ENCODE measurements around the gene CIAPIN1.

The CIAPIN1 gene

GRCh38 chr16:57476546-57477410 lies 29.6 kb upstream of the CIAPIN1 start:
- DNase-seq (ENCODE audit: low read depth) = no peak

- no peak for DNase-seq (ENCODE audit: low read depth)
Measured at GRCh38 chr16:57475711-57476339, 28.6 kb upstream of the CIAPIN1 start.

- no peak for DNase-seq (ENCODE audit: low read depth)
Measured at GRCh38 chr16:57474671-57475661, 27.8 kb upstream of the CIAPIN1 start.

GRCh38 chr16:57473906-57474305 lies 26.7 kb upstream of the CIAPIN1 start:
- DNase-seq (ENCODE audit: low read depth) = no peak

- DNase-seq (ENCODE audit: low read depth) = no peak
Measured at GRCh38 chr16:57473176-57473840, 26.1 kb upstream of the CIAPIN1 start.

- no peak for DNase-seq (ENCODE audit: low read depth)
Measured at GRCh38 chr16:57472665-57473060, 25.5 kb upstream of the CIAPIN1 start.

GRCh38 chr16:57471852-57472664 lies 24.9 kb upstream of the CIAPIN1 start:
- no peak for DNase-seq (ENCODE audit: low read depth)

DNA sequence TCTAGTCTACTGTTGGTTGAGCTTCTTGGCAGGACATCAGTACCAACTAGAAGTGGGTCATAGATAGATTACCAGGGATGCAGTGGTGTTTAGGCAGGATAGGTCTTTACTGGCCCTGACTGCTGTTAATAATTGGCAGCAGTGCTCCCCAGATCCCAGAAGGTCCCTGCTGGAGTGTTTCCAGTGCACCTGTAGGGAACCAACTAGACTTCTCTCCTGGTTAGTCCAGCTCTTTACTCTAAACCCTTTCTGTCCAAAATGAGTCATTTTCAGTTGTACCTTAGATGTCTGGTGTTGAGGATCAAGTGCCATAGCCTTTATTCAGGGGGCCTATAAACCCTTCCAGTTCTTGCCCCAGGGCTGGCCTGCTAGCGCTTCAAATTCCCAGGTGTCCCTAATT lies 24.0 kb upstream of the CIAPIN1 start:
- DNase-seq (ENCODE audit: low read depth) = no peak

GRCh38 chr16:57470711-57471110 lies 23.5 kb upstream of the CIAPIN1 start:
- no peak for DNase-seq (ENCODE audit: low read depth)

DNA sequence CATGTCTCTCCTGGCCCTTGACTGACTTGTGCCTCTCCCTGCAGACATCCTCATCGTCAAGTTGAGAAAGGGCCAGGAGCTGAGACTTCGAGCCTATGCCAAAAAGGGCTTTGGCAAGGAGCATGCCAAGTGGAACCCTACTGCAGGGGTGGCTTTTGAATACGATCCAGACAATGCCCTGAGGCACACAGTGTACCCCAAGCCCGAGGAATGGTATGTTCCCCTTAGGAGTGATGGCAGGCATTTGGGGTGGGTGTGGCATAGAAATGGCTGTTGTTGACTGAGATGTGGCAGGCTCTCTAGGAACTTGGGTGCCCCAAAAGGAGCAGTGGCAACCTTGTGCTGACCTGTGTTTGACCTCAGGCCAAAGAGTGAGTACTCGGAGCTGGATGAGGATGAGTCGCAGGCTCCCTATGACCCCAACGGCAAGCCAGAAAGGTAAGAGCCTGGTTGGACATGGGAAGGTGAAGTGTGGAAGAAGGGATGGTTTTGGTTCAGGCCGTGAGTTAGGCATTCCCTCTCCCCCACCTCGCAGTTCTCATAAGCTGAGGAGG lies 22.8 kb upstream of the CIAPIN1 start:
- no peak for DNase-seq (ENCODE audit: low read depth)

DNA sequence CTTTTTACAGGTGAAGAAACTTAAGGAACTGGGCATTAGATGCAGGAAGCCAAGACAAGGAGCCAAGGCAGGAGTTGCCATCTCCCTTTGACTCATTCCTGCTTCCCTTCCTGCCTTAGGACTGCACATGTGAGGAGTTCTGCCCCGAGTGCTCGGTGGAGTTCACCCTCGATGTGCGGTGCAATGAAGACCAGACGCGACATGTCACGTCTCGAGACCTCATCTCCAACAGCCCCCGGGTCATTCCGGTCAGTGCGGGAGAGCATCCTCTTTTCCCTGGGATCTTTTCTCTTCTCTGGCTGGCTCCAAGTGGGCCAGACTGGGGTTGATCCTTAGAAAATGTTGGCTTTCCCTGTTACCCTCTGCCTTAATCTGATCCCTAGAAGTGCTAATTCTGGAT lies 21.9 kb upstream of the CIAPIN1 start:
- DNase-seq (ENCODE audit: low read depth) = no peak

- DNase-seq (ENCODE audit: low read depth) = no peak
Measured at GRCh38 chr16:57468346-57468745, 21.2 kb upstream of the CIAPIN1 start.

- no peak for DNase-seq (ENCODE audit: low read depth)
Measured at GRCh38 chr16:57464523-57464922, 17.3 kb upstream of the CIAPIN1 start.

DNA sequence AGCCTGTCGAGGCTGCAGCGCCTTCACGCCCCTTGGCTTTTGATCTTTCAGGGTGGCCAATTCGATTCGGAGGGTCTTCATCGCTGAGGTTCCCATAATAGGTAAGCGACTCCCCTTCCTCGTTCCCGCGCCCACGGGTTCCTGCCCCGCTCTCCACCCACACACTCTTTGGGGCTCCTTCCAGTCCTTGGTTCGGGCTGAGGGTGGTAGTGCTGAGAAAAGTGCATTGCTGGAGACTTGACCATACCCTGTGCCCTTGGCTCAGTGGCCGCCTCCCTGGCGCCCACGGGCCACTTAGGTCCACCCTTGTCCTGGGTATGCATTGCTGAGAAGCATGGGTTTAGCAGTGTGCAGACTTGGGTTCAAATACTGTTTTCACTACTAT lies 15.8 kb upstream of the CIAPIN1 start:
- no peak for DNase-seq (ENCODE audit: low read depth)

GRCh38 chr16:57462209-57462977 lies 15.2 kb upstream of the CIAPIN1 start, which contains the start of gene POLR2C:
Gene POLR2C, plus strand, starts transcription at chr16:57462679. Its CDS starts 46 bp downstream, at chr16:57462725.
- peak; percentile 60 for DNase-seq (ENCODE audit: low read depth)

DNA sequence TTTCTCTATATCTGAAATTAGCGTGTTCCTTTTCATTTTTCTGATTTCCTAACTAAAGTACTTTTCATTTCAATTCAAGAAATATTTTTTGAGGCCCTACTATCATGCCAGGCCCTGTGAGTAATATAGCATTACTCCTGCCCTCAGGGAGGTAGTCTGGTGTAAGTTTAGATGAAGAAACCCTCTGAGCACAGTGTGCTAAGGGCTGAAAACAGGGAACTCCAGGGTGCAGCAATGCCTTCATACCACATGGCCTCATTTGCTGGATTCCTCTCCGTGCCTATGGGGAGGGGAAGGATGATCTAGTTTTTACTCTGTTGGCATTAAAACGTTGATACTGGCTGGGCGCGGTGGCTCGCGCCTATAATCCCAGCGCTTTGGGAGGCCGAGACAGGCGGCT lies 4.8 kb upstream of the CIAPIN1 start:
- no peak for DNase-seq (ENCODE audit: low read depth)

DNA sequence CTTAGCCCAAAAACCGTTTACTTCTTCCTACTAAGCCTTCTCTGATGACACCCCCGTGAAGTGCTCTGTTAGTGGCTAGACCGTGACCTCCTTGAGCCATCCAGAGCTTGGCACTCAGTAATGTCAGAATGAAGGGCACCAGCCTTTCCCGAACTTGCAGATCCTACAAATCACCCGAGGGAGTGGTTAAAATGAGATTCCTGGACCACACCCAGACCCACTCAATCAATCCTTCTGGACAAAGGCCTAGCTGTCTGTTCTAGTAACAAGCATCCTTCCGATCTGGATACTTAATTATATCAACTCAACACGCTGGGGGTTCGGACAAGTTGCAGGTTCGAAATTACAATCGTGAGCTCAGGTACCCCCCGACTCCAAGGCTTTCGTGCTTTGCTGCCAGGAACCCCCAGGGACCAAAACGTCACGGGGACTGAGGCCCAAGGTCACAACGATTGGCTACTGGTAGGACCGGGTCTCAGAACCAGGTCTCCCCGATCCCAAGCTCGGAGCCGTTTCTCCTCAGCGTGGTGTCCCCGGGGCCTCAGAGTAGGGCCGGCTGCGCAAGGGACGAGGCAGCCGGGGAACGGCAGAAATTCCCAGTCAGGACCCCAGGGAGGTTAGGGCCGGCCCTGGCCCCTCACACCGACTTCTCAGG lies 527 bp downstream of the CIAPIN1 start:
- DNase-seq (ENCODE audit: low read depth) = no peak

DNA sequence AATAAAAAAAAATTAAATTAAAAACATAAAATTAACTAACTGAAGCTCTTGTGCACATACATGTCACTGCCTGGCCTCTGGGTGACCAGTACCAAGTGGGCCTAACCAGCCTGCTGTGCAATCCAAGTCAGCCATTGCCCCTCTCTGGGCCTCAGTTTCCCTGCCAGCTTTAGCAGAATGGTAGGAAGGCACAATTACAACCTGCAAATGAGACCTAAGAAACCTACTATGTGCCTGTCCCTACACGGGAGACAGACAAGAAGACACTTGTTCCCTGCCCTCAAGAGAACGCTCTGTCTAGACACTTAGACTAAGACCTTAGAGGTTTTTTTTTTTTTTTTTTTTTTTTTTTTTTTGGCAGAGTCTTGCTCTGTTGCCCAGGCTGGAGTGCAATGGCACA lies 1.7 kb downstream of the CIAPIN1 start:
- no peak for DNase-seq (ENCODE audit: low read depth)

DNA sequence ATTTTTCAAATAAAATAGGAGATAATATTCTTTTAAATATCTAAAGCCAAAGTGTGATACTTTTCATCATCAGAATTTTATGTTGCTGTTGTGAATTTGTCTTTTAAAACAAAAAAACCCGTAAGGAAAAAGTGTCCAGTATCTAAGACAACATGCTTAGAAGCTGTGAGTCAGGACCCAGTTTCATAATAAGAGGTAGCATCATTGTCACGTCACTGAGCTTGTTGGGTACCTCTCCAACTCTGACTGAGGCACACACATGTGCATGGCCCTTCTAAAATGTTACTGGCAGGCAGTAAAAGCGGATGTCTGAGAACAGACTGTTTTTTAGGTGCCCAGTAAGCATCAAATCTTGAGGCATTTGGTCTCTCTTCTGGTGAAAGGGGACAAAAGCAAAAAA lies 2.5 kb downstream of the CIAPIN1 start:
- no peak for DNase-seq (ENCODE audit: low read depth)

Data from HS-27A (cell line).